Neural progenitor cell (in vitro differentiated cells): ENCODE data around the gene MFAP2. TPM values are rescaled to one million over a fixed set of nuclear protein-coding genes. Genes with fewer than 3 reads are reported as not detected.

ENCODE experiments used
- DNase-seq: peaks from one replicate; pipeline ENCODE4 v3.0.0-alpha.2; 2016; ENCODE audit warnings: low spot score
- H2AFZ ChIP-seq: fragments of 200-600 bp; sonication (generic); replicated peaks from 2 replicates; pipeline ENCODE4 v1.6.1; 2016; ENCODE audit warnings: antibody characterized with exemption
- H3F3A ChIP-seq: fragments of 200-600 bp; sonication (generic); 2 replicates; pipeline ENCODE4 v1.6.1; 2016; ENCODE audit warnings: antibody characterized with exemption, low read depth
- H3K27ac ChIP-seq: fragments of 200-600 bp; sonication (generic); 2 replicates; pipeline ENCODE4 v1.5.1; 2016; ENCODE audit warnings: mild to moderate bottlenecking
- H3K27me3 ChIP-seq: fragments of 200-600 bp; sonication (generic); 2 replicates; pipeline ENCODE4 v1.6.1; 2016; ENCODE audit warnings: mild to moderate bottlenecking, moderate library complexity
- H3K36me3 ChIP-seq: fragments of 200-600 bp; sonication (generic); 2 replicates; pipeline ENCODE4 v1.5.1; 2016
- H3K4me1 ChIP-seq: fragments of 200-600 bp; sonication (generic); 2 replicates; pipeline ENCODE4 v1.6.1; 2016; ENCODE audit warnings: mixed run types
- H3K4me2 ChIP-seq: fragments of 200-600 bp; sonication (generic); 2 replicates; pipeline ENCODE4 v1.6.1; 2016
- H3K4me3 ChIP-seq: fragments of 200-600 bp; sonication (generic); 2 replicates; pipeline ENCODE4 v1.5.1; 2016
- H3K79me2 ChIP-seq: fragments of 200-600 bp; sonication (generic); 2 replicates; pipeline ENCODE4 v1.6.1; 2016; ENCODE audit warnings: low read depth
- H3K9ac ChIP-seq: fragments of 200-600 bp; sonication (generic); 2 replicates; pipeline ENCODE4 v1.6.1; 2016
- H3K9me3 ChIP-seq: fragments of 200-600 bp; sonication (generic); 2 replicates; pipeline ENCODE4 v1.5.1; 2016; ENCODE audit warnings: low read depth
- H4K20me1 ChIP-seq: fragments of 200-600 bp; sonication (generic); 2 replicates; pipeline ENCODE4 v1.6.1; 2016; ENCODE audit warnings: low read depth
- H3K27ac Mint-ChIP-seq: 3 replicates; pipeline ENCODE4 v1.8.0; 2021; ENCODE audit warnings: mixed read lengths
- H3K27me3 Mint-ChIP-seq: 2 replicates; pipeline ENCODE4 v1.8.0; 2022; ENCODE audit warnings: low read depth, mild to moderate bottlenecking, inconsistent platforms, moderate library complexity, mixed read lengths; ENCODE audit not compliant: insufficient read depth
- H3K36me3 Mint-ChIP-seq: 3 replicates; pipeline ENCODE4 v1.8.0; 2021; ENCODE audit warnings: mixed read lengths
- H3K4me1 Mint-ChIP-seq: 3 replicates; pipeline ENCODE4 v1.8.0; 2021; ENCODE audit warnings: mixed read lengths
- H3K4me3 Mint-ChIP-seq: 3 replicates; pipeline ENCODE4 v1.8.0; 2021; ENCODE audit warnings: mild to moderate bottlenecking, moderate library complexity, mixed read lengths
- H3K9me3 Mint-ChIP-seq: 3 replicates; pipeline ENCODE4 v1.8.0; 2020; ENCODE audit warnings: mixed read lengths
- CTCF ChIP-seq: fragments of 200-600 bp; sonication (generic); IDR thresholded peaks from 2 replicates; pipeline ENCODE4 v1.5.1; 2017; ENCODE audit warnings: antibody characterized with exemption, mild to moderate bottlenecking
- EZH2 ChIP-seq: fragments of 200-600 bp; sonication (generic); IDR thresholded peaks from 2 replicates; pipeline ENCODE4 v1.6.1; 2017; ENCODE audit warnings: antibody characterized with exemption, mild to moderate bottlenecking, moderate library complexity
- EZH2phosphoT487 ChIP-seq: fragments of 200-600 bp; sonication (generic); IDR thresholded peaks from 2 replicates; pipeline ENCODE4 v1.6.1; 2017; ENCODE audit warnings: antibody characterized with exemption
- total RNA-seq: library from RNA; depleted of rRNA; stranded (reverse); fragments of >200 nt; gene quantifications from 2 replicates; pipeline ENCODE4 v1.2.3, GENCODE V29; 2015; ENCODE audit warnings: low replicate concordance

MFAP2 gene
- total RNA-seq, 1 donor from 2014 or later, result 68.8 TPM

GRCh38 chr1:16927711-16928485 is 52.5 kb downstream of the MFAP2 start:
- no peak overlapping the region for H2AFZ ChIP-seq
- no peak overlapping the region for H3K27ac ChIP-seq
- no peaks in the 10 kb centered on the region for H3K27me3 ChIP-seq
- H3K9me3 ChIP-seq, result no peaks in the 10 kb centered on the region
- Mint-ChIP-seq H3K36me3 (peaks cover 19% of the 10 kb centered on the region), H3K9me3 (no peaks in the 10 kb centered on the region), H3K4me3 (peak overlapping the region; percentile 79), H3K27ac (peak overlapping the region; percentile 100), H3K4me1 (peaks cover 64% of the 10 kb centered on the region), H3K27me3 (peaks cover 2% of the 10 kb centered on the region)
- no peak overlapping the region for H3K9ac ChIP-seq
- H3K4me2 ChIP-seq, result no peak overlapping the region
- no peak overlapping the region for H3K4me3 ChIP-seq
- no peak for DNase-seq
- H3K4me1 ChIP-seq, result peaks cover 23% of the 10 kb centered on the region
- peaks cover 24% of the 10 kb centered on the region for H3F3A ChIP-seq
- H3K36me3 ChIP-seq, result no peaks in the 10 kb centered on the region
- no peak for TF ChIP-seq CTCF
- no peak for TF ChIP-seq EZH2phosphoT487
- no peak for TF ChIP-seq EZH2
- peaks cover 57% of the 10 kb centered on the region for H3K79me2 ChIP-seq
- peaks cover 13% of the 10 kb centered on the region for H4K20me1 ChIP-seq

- H3K27ac Mint-ChIP-seq, result peak overlapping the region; percentile 100
- peak overlapping the region; percentile 79 for H3K4me3 Mint-ChIP-seq
- H3K79me2 ChIP-seq, result peaks cover 63% of the 10 kb centered on the region
- no peak for DNase-seq
- H3K9me3 ChIP-seq, result no peaks in the 10 kb centered on the region
- no peak overlapping the region for H3K4me3 ChIP-seq
- peaks cover 31% of the 10 kb centered on the region for H3F3A ChIP-seq
- peaks cover 17% of the 10 kb centered on the region for H3K36me3 Mint-ChIP-seq
- H3K36me3 ChIP-seq, result no peaks in the 10 kb centered on the region
- no peaks in the 10 kb centered on the region for H3K9me3 Mint-ChIP-seq
- peaks cover 13% of the 10 kb centered on the region for H4K20me1 ChIP-seq
- peak overlapping the region; percentile 74 for H3K4me2 ChIP-seq
- H3K27me3 ChIP-seq, result no peaks in the 10 kb centered on the region
- H2AFZ ChIP-seq, result no peak overlapping the region
- peaks cover 29% of the 10 kb centered on the region for H3K4me1 ChIP-seq
- TF ChIP-seq CTCF (no peak), EZH2phosphoT487 (no peak), EZH2 (no peak)
- H3K9ac ChIP-seq, result no peak overlapping the region
- H3K4me1 Mint-ChIP-seq, result peaks cover 70% of the 10 kb centered on the region
- H3K27ac ChIP-seq, result no peak overlapping the region
- H3K27me3 Mint-ChIP-seq, result peaks cover 2% of the 10 kb centered on the region
These were observed 53.2 kb downstream of the MFAP2 start for GRCh38 chr1:16927256-16927655.

- Mint-ChIP-seq H3K9me3 (no peaks in the 10 kb centered on the region), H3K4me1 (peaks cover 76% of the 10 kb centered on the region), H3K27ac (peak overlapping the region; percentile 100), H3K4me3 (peak overlapping the region; percentile 79), H3K27me3 (peaks cover 4% of the 10 kb centered on the region), H3K36me3 (peaks cover 15% of the 10 kb centered on the region)
- H3K9ac ChIP-seq, result no peak overlapping the region
- H3K27me3 ChIP-seq, result no peaks in the 10 kb centered on the region
- peaks cover 68% of the 10 kb centered on the region for H3K79me2 ChIP-seq
- H3K4me1 ChIP-seq, result peaks cover 31% of the 10 kb centered on the region
- H4K20me1 ChIP-seq, result peaks cover 13% of the 10 kb centered on the region
- no peaks in the 10 kb centered on the region for H3K36me3 ChIP-seq
- DNase-seq, result peak; percentile 94
- H3K27ac ChIP-seq, result no peak overlapping the region
- TF ChIP-seq EZH2phosphoT487, result no peak
- no peak for TF ChIP-seq CTCF
- TF ChIP-seq EZH2, result no peak
- H3F3A ChIP-seq, result peaks cover 36% of the 10 kb centered on the region
- peak overlapping the region; percentile 14 for H3K4me3 ChIP-seq
- no peak overlapping the region for H2AFZ ChIP-seq
- H3K9me3 ChIP-seq, result no peaks in the 10 kb centered on the region
- peak overlapping the region; percentile 74 for H3K4me2 ChIP-seq
These were observed 53.8 kb downstream of the MFAP2 start for GRCh38 chr1:16926491-16927073.
